HG02885 (cell line): ENCODE measurements around the gene CPXM2.

ENCODE experiments used
- ATAC-seq: cut with Tn5 transposase; IDR thresholded peaks from one replicate; pipeline ENCODE4 v1.9.1; 2021; ENCODE audit warnings: mild to moderate bottlenecking; ENCODE audit not compliant: unreplicated experiment, poor library complexity

The CPXM2 gene

DNA sequence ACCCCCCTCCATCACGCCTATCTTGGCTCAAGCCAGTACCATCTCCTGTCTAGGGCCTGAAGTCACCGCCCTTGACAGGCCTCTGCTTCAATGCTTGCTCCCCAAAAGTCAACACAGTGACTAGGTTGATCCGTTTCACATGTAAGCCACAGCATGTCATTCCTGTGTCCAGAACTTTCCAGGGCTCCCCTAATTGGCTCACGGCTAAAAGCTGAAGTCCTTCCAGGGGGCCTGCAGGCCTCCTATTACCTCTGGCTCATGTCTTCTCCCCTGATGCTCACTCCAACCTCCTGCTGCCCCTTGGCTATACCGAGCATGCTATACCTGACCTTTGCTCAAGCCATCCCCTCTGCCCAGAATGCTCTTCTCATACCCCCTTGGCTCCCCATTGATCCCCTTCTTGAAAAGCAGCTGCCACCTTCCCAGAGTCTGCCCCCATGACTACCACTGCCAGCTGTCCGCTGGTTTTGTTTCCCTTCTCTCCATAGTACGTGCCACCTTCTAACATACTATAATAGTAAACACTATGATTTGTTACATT, 39.1 kb downstream of the CPXM2 start:
- no peak for ATAC-seq

- ATAC-seq: no peak
Observed at GRCh38 chr10:123848564-123849457, 42.8 kb downstream of the CPXM2 start.

DNA sequence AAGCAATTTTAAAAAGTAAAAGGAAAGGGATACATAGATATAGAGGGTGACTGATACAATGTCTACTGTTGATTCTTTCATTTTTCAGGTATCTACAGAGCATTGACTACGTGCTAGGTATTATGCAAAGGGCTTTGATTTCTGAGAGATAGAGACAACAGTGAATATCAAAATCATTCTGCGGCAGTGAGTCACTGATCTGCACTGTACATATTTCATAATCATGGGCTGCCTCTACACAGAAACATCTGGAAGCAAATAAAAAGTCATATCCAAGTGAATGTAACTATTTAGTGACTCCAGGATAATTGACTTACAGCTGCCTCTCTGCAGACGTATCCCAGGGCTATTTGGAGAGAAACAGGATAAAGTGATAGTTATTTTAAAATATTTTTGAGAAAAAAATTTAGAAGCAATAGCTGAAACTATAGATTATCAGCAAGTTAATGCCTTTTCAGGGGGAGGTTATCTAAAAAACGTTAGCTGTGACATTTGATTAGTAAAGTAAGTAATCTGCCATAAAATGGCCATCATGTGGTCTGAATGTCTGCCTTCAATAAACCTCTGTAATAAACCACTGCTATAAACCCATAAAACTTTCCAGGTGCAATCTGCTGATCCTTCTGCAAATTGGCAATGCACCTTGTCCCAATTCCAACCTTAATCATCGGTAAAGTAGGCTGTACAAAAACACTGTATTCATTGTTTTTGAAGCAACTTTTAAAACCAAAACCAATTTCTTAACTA, 43.7 kb downstream of the CPXM2 start:
- ATAC-seq: no peak

DNA sequence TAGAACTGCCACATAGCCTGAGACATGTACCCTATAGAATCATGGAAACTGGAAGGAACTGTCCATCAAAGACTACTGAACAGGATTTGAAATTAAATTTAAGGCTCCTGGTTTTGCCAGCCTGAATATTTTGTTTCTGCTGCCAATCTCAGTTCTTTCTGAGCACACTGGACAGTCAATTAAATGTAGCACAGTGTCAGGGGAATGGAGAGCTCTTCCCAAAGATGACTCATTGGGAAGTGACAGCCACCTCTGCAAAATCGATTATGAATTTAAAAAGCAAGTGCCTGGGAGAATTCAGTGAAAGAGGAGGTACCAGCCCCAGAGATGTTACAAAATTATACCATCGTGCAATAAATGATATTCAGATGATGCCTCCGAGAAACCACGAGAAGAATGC, 47.8 kb downstream of the CPXM2 start:
- no peak for ATAC-seq

DNA sequence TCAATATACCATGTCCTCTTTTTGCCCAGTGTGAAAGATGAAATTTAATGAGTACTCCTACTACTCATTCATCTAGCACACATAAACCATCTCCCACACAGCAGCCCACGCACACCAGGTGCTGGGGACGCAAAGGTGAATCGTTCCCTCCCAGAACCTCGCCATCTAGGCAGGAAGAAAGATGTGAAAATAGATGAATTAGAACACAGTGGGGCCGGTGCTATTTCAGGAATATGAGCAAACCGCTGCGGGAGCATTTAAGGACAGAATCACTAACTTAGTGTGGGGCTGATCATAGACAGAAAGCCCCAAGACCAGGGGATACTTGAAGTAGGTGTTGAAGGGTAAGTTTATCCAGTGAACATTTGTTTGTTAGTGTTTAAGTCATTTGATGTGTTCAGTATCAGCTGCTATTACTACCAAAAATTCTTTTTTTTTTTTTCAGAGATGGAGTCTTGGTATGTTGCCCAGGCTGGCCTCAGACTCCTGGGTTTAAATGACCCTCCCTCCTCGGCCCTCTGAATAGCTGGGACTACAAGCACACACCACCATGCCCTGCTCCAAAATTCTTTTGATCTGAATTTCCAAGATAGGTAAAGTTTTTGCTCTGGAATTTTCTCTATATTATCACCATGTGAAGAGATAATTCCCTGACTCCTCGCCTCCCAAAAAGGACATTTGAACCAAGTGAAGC, 48.8 kb downstream of the CPXM2 start:
- ATAC-seq: no peak

DNA sequence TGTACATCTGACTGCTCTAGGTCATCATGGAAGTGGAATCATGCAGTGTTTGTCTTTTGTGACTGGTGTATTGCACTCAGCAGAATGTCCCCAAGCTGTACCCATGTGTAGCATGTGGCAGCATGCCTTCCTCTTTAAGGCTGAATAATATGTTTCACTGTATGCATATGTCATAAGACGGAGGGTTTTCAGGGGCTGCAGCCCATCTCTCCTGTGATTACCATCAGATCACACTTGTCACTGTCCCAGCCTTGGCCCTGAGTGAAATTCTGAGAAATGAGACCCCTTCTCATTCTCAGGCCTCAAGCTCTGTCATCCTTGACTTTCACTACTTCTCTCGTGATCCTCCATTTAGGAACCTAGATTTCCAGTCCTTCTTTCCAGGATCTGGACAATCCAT, 50.0 kb downstream of the CPXM2 start:
- no peak for ATAC-seq

DNA sequence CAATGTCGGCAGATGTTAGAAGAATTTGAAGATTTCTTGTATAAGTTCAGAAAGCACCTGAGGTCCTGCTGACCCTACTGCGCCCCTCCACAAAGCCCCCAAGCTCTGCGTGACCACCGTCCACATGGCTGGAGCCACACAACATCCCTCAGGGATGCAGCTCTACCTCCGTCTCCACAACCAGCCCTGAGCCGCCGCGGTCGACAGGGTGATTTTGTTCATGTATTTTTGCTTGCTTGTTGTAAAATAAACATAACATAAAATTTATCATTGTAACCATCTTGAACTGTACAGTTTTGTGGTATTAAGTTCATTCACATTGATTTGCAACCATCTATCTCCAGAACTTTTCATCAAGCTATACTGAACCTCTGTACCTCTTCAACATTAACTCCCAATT, 50.5 kb downstream of the CPXM2 start:
- no peak for ATAC-seq

- ATAC-seq: no peak
Observed at GRCh38 chr10:123840714-123841113, 50.9 kb downstream of the CPXM2 start.

DNA sequence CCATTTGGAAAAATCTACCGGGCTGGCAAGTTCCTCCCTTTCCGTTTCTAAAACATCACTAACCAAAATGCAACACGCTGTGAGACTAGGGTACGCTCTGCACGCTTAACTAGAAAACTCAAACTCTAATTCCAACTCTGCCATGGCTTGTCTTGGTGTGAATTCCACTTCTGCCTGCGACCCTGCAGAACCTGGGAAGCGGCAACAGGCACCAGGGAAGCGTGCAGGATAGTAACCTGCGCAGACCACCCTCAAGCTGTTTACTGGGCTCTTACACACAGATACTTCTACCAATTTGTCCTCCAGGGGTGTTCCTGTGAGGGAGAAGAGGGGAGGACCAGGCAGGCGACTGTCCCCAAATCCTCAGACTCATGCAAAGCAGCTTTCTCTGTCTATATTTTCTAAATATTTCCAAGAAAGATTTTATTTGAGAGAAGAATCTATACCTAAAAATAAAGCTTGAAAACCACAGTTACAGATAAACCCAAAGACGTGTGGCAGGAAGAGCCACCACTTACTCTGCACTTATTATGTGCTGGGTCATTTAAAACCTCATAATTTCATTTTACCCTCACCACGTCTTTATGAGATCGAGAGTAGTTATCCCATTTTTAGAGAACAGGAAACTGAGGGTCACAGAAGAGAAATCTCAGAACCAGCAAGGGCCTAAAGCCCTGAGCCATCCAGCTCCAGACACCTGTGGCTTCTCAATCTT, 52.9 kb downstream of the CPXM2 start:
- no peak for ATAC-seq

DNA sequence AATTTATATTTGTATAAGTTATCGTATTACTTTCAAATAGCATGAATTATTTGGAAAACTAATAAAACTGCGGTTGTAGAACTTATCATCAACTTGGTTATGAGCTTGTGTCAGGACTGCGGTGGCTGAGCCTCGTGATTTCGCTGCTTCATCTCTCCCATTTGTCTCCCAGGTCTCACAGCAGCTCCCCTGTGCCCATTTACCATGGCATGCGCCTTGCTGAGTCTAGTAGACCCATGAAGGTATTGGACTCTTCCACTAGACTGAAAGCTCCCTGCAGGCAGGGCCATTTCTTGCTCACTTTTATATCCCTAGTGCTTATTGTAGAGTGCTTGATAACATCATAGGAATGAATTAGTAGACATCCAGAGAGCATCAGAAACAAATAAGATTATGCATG, 53.9 kb downstream of the CPXM2 start:
- ATAC-seq: no peak

GRCh38 chr10:123836418-123837145, 55.0 kb downstream of the CPXM2 start:
- no peak for ATAC-seq

DNA sequence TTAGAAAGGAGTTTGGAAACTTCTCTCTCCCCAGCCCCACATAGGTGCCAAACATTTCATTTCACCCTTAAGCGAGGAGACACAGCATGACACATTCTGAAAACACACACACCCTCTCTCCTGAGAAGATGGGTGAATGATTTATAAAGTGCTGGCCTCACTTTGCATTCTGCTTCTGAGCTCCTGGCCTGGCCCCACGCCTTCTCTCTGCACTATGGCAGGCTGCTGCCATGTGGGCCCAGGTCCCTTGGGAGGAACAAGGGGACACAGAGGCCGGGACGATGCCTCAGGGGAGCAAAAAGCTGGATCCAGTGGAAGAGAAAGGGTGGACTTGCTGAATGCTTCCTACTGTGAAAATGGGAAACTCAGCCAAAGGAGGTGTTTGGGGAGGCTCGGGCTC, 56.0 kb downstream of the CPXM2 start:
- ATAC-seq: no peak

DNA sequence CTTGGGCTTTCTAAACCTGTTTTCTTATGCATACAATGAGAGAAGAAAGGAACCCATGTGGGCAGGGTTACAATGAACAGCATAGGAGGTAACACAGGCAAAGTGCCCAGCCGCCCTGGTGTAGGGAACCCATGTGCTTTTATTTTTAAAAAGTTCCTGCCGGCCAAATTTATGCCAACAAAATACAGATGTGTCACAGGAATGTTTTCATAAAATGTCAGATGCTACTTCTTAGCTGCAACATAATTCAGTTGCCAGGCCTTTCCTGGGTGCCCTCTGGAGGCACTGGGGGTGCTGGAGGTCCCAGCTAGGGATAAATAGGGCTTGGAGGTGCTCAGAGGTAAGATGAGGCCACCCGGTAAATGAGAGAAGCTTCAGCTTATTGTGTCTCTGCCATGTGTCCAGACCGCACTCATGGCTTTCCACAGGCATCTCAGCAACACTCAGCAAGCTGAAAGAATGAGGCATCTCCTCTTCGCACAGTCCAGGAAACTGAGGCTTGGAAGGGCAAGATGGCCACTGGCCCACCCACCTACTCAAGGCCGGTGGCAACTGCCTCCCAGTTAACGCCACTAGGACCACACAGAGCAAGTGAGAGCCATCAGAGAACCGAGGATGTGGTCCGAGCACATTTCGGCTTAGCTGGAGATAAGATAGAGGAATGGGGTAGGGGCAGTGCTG, 58.3 kb downstream of the CPXM2 start:
- ATAC-seq: no peak

DNA sequence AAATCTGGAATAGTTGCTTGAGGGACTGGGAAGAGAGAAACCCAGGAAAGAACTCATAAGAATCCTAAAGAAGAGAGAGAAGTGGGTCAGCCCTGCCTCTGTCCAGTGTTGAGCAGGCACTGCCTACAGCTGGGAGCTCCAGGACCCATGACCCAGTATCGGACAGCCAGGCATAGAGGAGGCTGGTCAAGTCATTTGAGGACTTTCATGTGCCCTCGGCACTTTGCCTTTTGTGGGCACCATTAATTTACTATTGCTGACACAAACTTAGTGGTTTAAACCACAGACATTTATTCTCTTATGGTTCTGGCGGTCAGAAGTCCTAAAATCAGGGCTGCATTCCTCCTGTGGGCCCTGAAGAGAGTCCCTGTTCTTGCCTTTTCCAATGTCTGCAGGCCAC, 60.3 kb downstream of the CPXM2 start:
- ATAC-seq: no peak

DNA sequence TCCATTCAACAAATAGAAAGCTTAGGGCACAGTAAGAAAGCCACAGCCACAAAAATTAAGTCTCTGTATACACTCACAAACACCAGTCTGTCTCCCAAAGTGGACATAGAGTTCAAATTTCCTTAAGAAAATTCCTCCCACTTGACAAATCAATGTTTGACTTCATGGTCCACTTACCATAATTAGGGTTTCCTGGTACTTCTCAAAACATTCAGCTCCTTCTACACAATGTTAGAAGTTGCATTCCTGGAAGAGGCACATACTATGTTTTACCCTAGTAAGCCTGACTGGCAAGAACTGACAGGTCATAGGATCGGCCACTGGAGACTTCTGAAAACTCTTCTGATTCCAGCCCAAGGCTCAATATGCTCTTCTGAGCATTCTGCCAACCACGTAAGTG, 70.5 kb downstream of the CPXM2 start:
- no peak for ATAC-seq

- ATAC-seq: no peak
Observed at GRCh38 chr10:123809632-123810031, 82.0 kb downstream of the CPXM2 start.

DNA sequence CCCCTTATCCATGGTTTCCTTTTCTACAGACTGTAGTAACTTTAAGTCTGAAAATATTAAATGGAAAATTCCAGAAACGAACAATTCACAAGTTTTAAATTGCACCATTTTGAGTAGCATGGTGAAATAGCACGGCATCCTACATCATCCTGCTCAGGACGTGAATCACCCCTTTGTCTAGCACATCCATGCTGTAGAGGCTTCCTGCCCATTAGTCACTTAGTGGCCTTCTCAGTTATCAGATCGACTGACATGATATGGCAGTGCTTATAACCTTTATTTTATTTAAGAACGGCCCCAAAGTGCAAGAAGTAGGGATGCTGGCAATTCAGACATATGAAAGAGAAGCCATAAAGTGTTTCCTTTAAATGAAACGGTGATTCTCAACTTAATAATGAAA, 82.7 kb downstream of the CPXM2 start:
- no peak for ATAC-seq

DNA sequence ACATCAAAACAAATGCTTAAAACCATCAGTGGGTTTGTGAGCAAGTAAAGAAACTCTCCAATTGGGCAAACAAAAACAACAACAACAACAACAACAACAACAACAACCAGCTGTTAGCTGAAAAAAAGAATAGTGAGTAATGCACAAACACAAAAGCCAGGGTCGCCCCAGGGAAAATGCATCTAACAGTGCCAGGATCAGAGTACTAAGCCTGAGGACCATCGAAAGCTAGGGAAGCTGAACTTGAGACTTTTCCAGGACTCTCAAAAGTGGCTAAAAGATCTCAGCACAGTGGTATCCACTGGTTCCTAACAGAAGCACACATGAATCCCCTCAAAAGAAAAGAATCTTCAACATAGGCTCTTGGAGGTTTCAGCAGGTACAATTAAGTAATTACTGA, 83.3 kb downstream of the CPXM2 start:
- no peak for ATAC-seq

DNA sequence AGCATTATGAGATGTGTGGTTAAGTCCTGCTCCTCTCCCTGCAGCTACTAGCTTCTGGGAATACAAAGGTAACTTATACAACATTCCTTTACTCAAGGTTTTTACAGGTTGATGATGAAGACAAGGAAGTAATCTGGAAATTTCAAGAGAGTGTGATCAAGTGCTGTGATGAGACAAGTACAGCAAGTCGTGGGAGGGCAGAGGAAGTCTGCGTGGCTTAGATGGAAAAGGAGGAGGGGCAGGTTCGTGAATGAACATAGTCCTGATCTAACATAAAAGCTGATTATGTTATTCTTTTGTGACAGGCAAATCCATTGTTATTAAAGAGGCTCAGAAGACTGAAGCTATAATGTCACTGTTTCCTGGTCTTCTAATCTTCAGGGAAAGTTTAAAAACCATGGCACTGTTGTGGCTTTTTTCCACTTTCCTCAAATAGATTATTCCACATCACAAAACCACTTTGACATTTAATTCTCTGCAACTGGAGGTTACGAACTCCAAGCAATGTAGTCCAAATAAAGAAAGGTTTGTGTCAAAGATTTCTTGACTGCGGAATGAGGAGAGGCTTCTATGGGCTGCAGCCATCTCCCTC, 84.1 kb downstream of the CPXM2 start:
- ATAC-seq: no peak
